Gastroesophageal sphincter (tissue), 3 donors: Measurements from ENCODE around the gene KRTAP10-3.
A peak's percentile ranks its signal among the peaks of the same experiment; 100 is the strongest.

Experiments used
- POLR2A ChIP-seq, 2 donors: fragments of 450-650 bp; IDR thresholded peaks; one replicate each; pipeline ENCODE4 v1.6.1; 2017; ENCODE audit warnings: antibody characterized with exemption in 2 of 2, mild to moderate bottlenecking in 2 of 2, moderate library complexity in 1 of 2
- POLR2AphosphoS5 ChIP-seq: sonication (generic); formaldehyde crosslinking; IDR thresholded peaks from one replicate; pipeline ENCODE4 v1.6.1; 2017; ENCODE audit warnings: antibody characterized with exemption
- TF ChIP-seq, protein P1 (sequence below), 4 experiments: fragments of 200-600 bp in 2 of 4; fragments of 450-650 bp in 2 of 4; sonication (generic) in 1 of 4; IDR thresholded peaks; one replicate each; pipeline ENCODE4 v1.5.1; 2017 to 2019; ENCODE audit warnings: antibody characterized with exemption in 4 of 4, mild to moderate bottlenecking in 2 of 4, moderate library complexity in 2 of 4

DNA sequence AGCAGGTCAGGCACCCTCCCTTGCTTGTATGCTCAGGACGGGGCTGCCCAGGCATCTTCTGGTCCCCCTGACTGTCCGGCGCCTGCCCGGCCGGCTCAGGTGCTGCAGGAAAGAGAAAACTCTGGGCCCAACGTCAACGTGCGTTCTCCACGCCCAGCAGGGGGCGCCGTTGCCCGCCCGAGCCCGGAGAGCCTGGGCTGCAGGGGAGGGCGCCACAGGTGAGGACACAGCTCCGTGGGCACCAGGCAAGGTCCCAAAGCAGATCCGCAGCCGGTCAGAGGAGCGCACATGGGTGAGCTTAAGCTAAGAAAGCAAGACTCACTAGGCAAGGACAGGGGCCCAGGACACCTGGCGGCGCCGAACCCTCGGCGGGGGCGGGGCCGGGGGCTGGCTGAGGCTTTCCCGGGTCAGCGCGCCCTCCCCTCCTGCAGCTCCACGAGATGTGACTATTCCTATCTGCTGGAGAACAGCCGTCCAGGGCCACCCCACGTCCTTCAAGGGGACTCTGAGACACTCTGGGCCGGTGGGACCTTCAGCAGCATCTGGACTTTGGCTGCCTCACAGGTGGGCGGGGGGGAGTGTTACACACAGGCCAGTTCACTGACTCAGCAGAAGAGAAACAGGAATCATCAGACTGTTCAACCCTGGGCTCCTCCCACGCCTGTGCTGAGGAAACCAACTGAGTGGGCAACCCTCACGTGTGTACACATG is 47.9 kb downstream of the KRTAP10-3 start:
- TF ChIP-seq, protein P1, sequence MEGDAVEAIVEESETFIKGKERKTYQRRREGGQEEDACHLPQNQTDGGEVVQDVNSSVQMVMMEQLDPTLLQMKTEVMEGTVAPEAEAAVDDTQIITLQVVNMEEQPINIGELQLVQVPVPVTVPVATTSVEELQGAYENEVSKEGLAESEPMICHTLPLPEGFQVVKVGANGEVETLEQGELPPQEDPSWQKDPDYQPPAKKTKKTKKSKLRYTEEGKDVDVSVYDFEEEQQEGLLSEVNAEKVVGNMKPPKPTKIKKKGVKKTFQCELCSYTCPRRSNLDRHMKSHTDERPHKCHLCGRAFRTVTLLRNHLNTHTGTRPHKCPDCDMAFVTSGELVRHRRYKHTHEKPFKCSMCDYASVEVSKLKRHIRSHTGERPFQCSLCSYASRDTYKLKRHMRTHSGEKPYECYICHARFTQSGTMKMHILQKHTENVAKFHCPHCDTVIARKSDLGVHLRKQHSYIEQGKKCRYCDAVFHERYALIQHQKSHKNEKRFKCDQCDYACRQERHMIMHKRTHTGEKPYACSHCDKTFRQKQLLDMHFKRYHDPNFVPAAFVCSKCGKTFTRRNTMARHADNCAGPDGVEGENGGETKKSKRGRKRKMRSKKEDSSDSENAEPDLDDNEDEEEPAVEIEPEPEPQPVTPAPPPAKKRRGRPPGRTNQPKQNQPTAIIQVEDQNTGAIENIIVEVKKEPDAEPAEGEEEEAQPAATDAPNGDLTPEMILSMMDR (IDR thresholded peaks at IDR 0.05), result peak in 3 of 4 experiments; percentile 50 to 83 (median 75)
- no peak for TF ChIP-seq POLR2A (IDR thresholded peaks at IDR 0.05)
- no peak for TF ChIP-seq POLR2AphosphoS5
